ENCODE measurements around the gene DNAH6. TPM values are rescaled to one million over a fixed set of nuclear protein-coding genes. Genes with fewer than 3 reads are reported as not detected.

DNAH6 gene
- total and polyA plus RNA-seq, 2 of the 8 experiments (the other 6 are each of a cell fraction or from before 2014, with no cell fraction given): 0.06 to 0.43 TPM

DNA sequence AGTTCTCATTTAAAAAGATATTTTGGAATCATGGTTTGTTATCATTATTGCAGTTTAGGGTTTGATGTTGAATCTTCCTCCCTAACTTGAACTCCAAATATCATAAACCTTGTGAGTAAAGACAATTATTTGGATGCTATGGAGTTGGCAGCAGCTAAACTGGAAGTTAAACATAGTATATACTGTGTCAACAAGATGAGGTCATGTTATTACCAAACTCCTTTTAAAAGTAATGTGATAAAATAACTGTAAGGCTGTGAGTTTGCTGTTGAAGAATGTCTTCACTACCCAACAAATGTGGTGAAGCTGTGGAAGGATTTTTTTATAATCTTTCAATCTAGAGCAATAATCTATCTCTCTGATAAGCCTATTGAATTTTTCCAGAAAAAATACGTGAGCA is 16.0 kb downstream of the DNAH6 start:
- Histone ChIP-seq H3K27ac (ENCODE audit: low read depth, low read length) (no peak overlapping the region), H4K5ac (ENCODE audit: insufficient read length, low read depth, low read length) (no peak overlapping the region), H4K8ac (ENCODE audit: extremely low read depth, insufficient read depth, low read length) (no peak overlapping the region), H2AFZ (ENCODE audit: low read length) (no peak overlapping the region), H3K23ac (ENCODE audit: insufficient read length) (no peak overlapping the region), H3K79me2 (ENCODE audit: control insufficient read depth in 1 of 2, insufficient read depth in 2 of 2, low read length in 2 of 2) (no peaks in the 10 kb centered on the region), H2BK12ac (ENCODE audit: low read depth, low read length) (no peak overlapping the region), H3K14ac (ENCODE audit: insufficient read length) (no peak overlapping the region), H3K4me1 (replicated peaks in 1 of 4; ENCODE audit: control insufficient read depth in 3 of 4, insufficient read depth in 4 of 4, low read length in 3 of 4) (peaks cover 0 to 2% (median 0%) of the 10 kb centered on the region in 4 experiments; a peak in 1 of 7 replicates), H2BK20ac (ENCODE audit: low read length) (no peak overlapping the region), H2BK15ac (ENCODE audit: low read length) (no peak overlapping the region), H3K56ac (replicated peaks; ENCODE audit: insufficient read length, low read depth, low read length) (no peak overlapping the region), H4K91ac (replicated peaks; ENCODE audit: insufficient read length, low read length) (no peak overlapping the region), H2AK5ac (ENCODE audit: low read depth, low read length) (no peak overlapping the region), H2BK5ac (ENCODE audit: low read depth, low read length) (no peak overlapping the region), H3K9ac (replicated peaks in 1 of 4; ENCODE audit: extremely low read depth in 1 of 4, low read depth in 3 of 4, low read length in 3 of 4) (no peak overlapping the region), H3K18ac (ENCODE audit: extremely low read depth, low read length) (no peak overlapping the region), H3K9me3 (ENCODE audit: insufficient read depth in 2 of 2, low read depth in 1 of 2, low read length in 1 of 2) (no peaks in the 10 kb centered on the region), H2BK120ac (replicated peaks; ENCODE audit: low read depth, low read length) (no peak overlapping the region), H3K23me2 (ENCODE audit: low read depth, low read length) (no peaks in the 10 kb centered on the region), H3K4ac (replicated peaks; ENCODE audit: insufficient read length, low read depth, low read length) (no peak overlapping the region), H3K4me3 (ENCODE audit: extremely low read depth in 1 of 4, insufficient read depth in 2 of 4, low read depth in 3 of 4, low read length in 4 of 4) (no peak overlapping the region), H3K27me3 (replicated peaks in 1 of 4; ENCODE audit: control insufficient read depth in 3 of 4, extremely low read depth in 1 of 4, insufficient read depth in 3 of 4, low read length in 3 of 4) (no peaks in the 10 kb centered on the region), H3K36me3 (ENCODE audit: control insufficient read depth in 2 of 4, insufficient read depth in 4 of 4, low read length in 3 of 4) (no peaks in the 10 kb centered on the region), H3K4me2 (ENCODE audit: insufficient read depth in 1 of 2, low read depth in 2 of 2, low read length in 2 of 2) (no peak overlapping the region), H3K79me1 (ENCODE audit: low read depth, low read length) (no peaks in the 10 kb centered on the region), H4K20me1 (replicated peaks in 1 of 2; ENCODE audit: control insufficient read depth in 1 of 2, insufficient read depth in 2 of 2, low read length in 2 of 2) (no peaks in the 10 kb centered on the region)
- WGBS, 2 experiments (ENCODE audit: extremely low coverage in 1 of 2, insufficient coverage in 1 of 2, insufficient read length in 1 of 2, insufficient replicate concordance in 2 of 2, low coverage in 1 of 2, low lambda C conversion rate in 2 of 2, missing lambda C conversion rate in 1 of 2): 88% methylated on average over 1 of the region's 1 CpG; no CpG with 5 or more reads in 1 of the 2 experiments
- DNase-seq (ENCODE audit: low read depth in 1 of 2, low spot score in 2 of 2): no peak
- FAIRE-seq: no peak
- ChIA-PET POLR2A (ENCODE audit: partially characterized antibody) (no interaction called here), CTCF (ENCODE audit: partially characterized antibody) (interaction anchor here (1.0 kb wide), 1 partner anchor 11 kb away, joined by 3 read pairs; no protein-coding TSS in a partner anchor)
- TF ChIP-seq EZH2 (IDR thresholded peaks at IDR 0.05; ENCODE audit: low read depth, low read length, severe bottlenecking) (no peak), TAF7 (optimal IDR thresholded peaks at IDR 0.05; ENCODE audit: borderline replicate concordance, low read depth, low read length) (no peak)
